ENCODE measurements around the gene NANOS3. TPM values are rescaled to one million over a fixed set of nuclear protein-coding genes. Genes with fewer than 3 reads are reported as not detected.

NANOS3 gene
- total RNA-seq, 1 experiment from 2014 or later = 1.1 TPM

DNA sequence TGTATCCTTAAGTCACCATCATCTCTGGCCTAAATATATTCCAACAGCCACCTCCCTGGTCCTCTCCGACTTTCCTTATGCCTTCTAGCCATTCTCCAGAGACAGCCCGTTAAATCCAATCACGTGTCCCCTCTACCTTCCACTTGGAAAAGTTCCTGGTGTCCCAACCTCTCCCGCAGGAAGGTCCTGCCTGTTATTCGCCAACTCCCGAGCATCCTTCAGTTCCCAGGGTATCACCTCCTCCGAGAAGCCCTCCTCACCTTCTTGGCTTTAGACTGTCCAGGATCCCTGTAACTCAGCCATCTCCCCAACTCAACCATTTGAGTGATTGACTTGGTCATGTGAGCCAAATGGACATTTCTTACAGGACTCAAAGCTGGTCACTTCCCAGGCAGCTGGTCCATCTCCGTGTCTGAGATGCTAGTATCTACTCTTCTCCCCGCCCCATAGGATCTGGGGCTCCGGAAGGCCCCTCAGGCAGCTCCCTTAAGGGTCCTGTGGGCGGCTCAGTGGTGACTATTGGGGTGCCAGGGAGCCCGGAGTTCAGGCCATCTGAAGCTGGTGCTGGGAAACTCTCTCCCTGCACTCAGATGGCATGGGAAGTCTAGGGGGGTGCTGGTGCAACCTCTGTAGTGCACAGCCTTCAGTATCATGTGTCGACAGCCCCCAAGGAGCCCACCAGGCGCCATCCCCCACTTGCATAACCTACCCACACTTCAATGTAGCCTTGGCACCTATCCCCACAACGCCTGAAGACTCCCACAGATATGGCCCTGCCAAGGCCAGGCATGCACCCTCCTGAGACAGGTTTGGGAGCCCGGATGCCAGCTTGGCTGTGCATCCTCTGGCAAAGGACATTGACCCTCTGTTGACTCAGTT, 27.9 kb upstream of the NANOS3 start:
- POLR2A ChIA-PET = interaction anchor here (0.7 kb wide), 1 partner anchor 26 kb away, joined by 3 read pairs; no protein-coding TSS in a partner anchor
- H3K36me3 Mint-ChIP-seq = no peaks in the 10 kb centered on the region
- no peak for TF ChIP-seq ATF3 (CRISPR knock-in tag; conservative IDR thresholded peaks at IDR 0.05)
- TF ChIP-seq PRDM15 (CRISPR knock-in tag; IDR thresholded peaks at IDR 0.05) = no peak
- TF ChIP-seq, protein P1, sequence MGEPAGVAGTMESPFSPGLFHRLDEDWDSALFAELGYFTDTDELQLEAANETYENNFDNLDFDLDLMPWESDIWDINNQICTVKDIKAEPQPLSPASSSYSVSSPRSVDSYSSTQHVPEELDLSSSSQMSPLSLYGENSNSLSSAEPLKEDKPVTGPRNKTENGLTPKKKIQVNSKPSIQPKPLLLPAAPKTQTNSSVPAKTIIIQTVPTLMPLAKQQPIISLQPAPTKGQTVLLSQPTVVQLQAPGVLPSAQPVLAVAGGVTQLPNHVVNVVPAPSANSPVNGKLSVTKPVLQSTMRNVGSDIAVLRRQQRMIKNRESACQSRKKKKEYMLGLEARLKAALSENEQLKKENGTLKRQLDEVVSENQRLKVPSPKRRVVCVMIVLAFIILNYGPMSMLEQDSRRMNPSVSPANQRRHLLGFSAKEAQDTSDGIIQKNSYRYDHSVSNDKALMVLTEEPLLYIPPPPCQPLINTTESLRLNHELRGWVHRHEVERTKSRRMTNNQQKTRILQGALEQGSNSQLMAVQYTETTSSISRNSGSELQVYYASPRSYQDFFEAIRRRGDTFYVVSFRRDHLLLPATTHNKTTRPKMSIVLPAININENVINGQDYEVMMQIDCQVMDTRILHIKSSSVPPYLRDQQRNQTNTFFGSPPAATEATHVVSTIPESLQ (CRISPR knock-in tag; IDR thresholded peaks at IDR 0.05) = no peak
- no peak for TF ChIP-seq ZBTB21 (CRISPR knock-in tag; IDR thresholded peaks at IDR 0.05; ENCODE audit: borderline replicate concordance)
- no peak for TF ChIP-seq ZNF423 (CRISPR knock-in tag; IDR thresholded peaks at IDR 0.05)
- no peak for TF ChIP-seq ZNF396 (CRISPR knock-in tag; IDR thresholded peaks at IDR 0.05; ENCODE audit: borderline replicate concordance)
- TF ChIP-seq, protein P2, sequence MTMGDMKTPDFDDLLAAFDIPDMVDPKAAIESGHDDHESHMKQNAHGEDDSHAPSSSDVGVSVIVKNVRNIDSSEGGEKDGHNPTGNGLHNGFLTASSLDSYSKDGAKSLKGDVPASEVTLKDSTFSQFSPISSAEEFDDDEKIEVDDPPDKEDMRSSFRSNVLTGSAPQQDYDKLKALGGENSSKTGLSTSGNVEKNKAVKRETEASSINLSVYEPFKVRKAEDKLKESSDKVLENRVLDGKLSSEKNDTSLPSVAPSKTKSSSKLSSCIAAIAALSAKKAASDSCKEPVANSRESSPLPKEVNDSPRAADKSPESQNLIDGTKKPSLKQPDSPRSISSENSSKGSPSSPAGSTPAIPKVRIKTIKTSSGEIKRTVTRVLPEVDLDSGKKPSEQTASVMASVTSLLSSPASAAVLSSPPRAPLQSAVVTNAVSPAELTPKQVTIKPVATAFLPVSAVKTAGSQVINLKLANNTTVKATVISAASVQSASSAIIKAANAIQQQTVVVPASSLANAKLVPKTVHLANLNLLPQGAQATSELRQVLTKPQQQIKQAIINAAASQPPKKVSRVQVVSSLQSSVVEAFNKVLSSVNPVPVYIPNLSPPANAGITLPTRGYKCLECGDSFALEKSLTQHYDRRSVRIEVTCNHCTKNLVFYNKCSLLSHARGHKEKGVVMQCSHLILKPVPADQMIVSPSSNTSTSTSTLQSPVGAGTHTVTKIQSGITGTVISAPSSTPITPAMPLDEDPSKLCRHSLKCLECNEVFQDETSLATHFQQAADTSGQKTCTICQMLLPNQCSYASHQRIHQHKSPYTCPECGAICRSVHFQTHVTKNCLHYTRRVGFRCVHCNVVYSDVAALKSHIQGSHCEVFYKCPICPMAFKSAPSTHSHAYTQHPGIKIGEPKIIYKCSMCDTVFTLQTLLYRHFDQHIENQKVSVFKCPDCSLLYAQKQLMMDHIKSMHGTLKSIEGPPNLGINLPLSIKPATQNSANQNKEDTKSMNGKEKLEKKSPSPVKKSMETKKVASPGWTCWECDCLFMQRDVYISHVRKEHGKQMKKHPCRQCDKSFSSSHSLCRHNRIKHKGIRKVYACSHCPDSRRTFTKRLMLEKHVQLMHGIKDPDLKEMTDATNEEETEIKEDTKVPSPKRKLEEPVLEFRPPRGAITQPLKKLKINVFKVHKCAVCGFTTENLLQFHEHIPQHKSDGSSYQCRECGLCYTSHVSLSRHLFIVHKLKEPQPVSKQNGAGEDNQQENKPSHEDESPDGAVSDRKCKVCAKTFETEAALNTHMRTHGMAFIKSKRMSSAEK (CRISPR knock-in tag; IDR thresholded peaks at IDR 0.05; ENCODE audit: borderline replicate concordance) = no peak
- TF ChIP-seq FOXK1 (CRISPR knock-in tag; IDR thresholded peaks at IDR 0.05) = no peak
- no peak for TF ChIP-seq PRRX2 (CRISPR knock-in tag; IDR thresholded peaks at IDR 0.05)
- no peak for TF ChIP-seq TCF7 (CRISPR knock-in tag; IDR thresholded peaks at IDR 0.05; ENCODE audit: low read depth)
- no peak for TF ChIP-seq JAZF1 (CRISPR knock-in tag; IDR thresholded peaks at IDR 0.05)
- no peak for TF ChIP-seq ELF4 (CRISPR knock-in tag; IDR thresholded peaks at IDR 0.05; ENCODE audit: low read depth)
- no peak for TF ChIP-seq RELA (CRISPR knock-in tag; IDR thresholded peaks at IDR 0.05; ENCODE audit: borderline replicate concordance)
- H3K27ac Mint-ChIP-seq = peak overlapping the region; percentile 75
- no peaks in the 10 kb centered on the region for H3K9me3 Mint-ChIP-seq
- peaks cover 34% of the 10 kb centered on the region for H3K4me1 Mint-ChIP-seq
- no peak for ATAC-seq
- CTCF ChIA-PET = interaction anchor here (1.1 to 3.4 kb wide), 3 partner anchors 13 to 44 kb away, joined by 3 to 33 read pairs (median 6); no protein-coding TSS in a partner anchor
- DNase-seq (ENCODE audit: low spot score) = no peak
- no peaks in the 10 kb centered on the region; the same call in 1 of the 2 replicates for H3K27me3 Mint-ChIP-seq (ENCODE audit: low read depth)
- H3K4me3 Mint-ChIP-seq = peak overlapping the region; percentile 51

Measured in WTC11 (cell line).